H1 (cell line): ENCODE results near the gene LYPD1. TPM values are rescaled to one million over a fixed set of nuclear protein-coding genes. Genes with fewer than 3 reads are reported as not detected.

Experiments
- CTCF ChIA-PET: fragments of 300-600 bp; sonication (Branson Sonifier 250); formaldehyde crosslinking; loops from one replicate; lab custom pipeline; 2021; ENCODE audit not compliant: partially characterized antibody; lab: Charles Lee
- POLR2A ChIA-PET: fragments of 300-600 bp; sonication (Branson Sonifier 250); formaldehyde crosslinking; loops from one replicate; lab custom pipeline; 2021; ENCODE audit warnings: inconsistent platforms; ENCODE audit not compliant: partially characterized antibody; lab: Charles Lee
- DNase-seq, 2 experiments: peaks; one replicate each; pipeline versions ENCODE4 v3.0.0 to v3.0.0-alpha.2; 2010 to 2022; ENCODE audit warnings: low spot score in 2 of 2, low read depth in 1 of 2, mixed read lengths in 1 of 2
- FAIRE-seq: peaks from 2 replicates; lab custom pipeline; 2011; peaks lifted over from hg19 to GRCh38; lab: Jason Lieb, UNC
- H2AFZ ChIP-seq: 2 replicates; pipeline ENCODE4 v1.8.1; 2012; ENCODE audit warnings: low read length, inconsistent platforms
- H2AK5ac ChIP-seq: 2 replicates; pipeline ENCODE4 v1.6.1; 2013; ENCODE audit warnings: low read depth, low read length
- H2BK120ac ChIP-seq: replicated peaks from 2 replicates; pipeline ENCODE3; 2013; ENCODE audit warnings: low read depth, low read length, inconsistent platforms
- H2BK12ac ChIP-seq: 2 replicates; pipeline ENCODE4 v1.6.1; 2013; ENCODE audit warnings: low read depth, low read length
- H2BK15ac ChIP-seq: 2 replicates; pipeline ENCODE4 v1.6.1; 2013; ENCODE audit warnings: low read length
- H2BK20ac ChIP-seq: 2 replicates; pipeline ENCODE4 v1.6.1; 2013; ENCODE audit warnings: low read length
- H2BK5ac ChIP-seq: 2 replicates; pipeline ENCODE4 v1.6.1; 2013; ENCODE audit warnings: low read depth, low read length
- H3K14ac ChIP-seq: 2 replicates; pipeline ENCODE4 v1.6.1; 2013; ENCODE audit warnings: inconsistent platforms; ENCODE audit not compliant: insufficient read length
- H3K18ac ChIP-seq: 2 replicates; pipeline ENCODE4 v1.6.1; 2013; ENCODE audit warnings: low read length; ENCODE audit errors: extremely low read depth
- H3K23ac ChIP-seq: 2 replicates; pipeline ENCODE4 v1.6.1; 2013; ENCODE audit warnings: inconsistent platforms; ENCODE audit not compliant: insufficient read length
- H3K23me2 ChIP-seq: 2 replicates; pipeline ENCODE4 v1.6.1; 2013; ENCODE audit warnings: low read depth, low read length
- H3K27ac ChIP-seq: 2 replicates; pipeline ENCODE4 v1.6.1; 2011; ENCODE audit warnings: low read depth, low read length, inconsistent platforms
- H3K27me3 ChIP-seq, 4 experiments: replicated peaks in 1 of 4; 1 replicate in 1 of 4; 2 replicates in 3 of 4; pipeline versions ENCODE4 v1.6.1 to v1.8.1; 2011 to 2013; ENCODE audit warnings: low read length in 3 of 4, mild to moderate bottlenecking in 3 of 4, inconsistent platforms in 2 of 4, mixed read lengths in 2 of 4, moderate library complexity in 1 of 4; ENCODE audit not compliant: control insufficient read depth in 3 of 4, insufficient read depth in 3 of 4; ENCODE audit errors: extremely low read depth in 1 of 4
- H3K36me3 ChIP-seq, 4 experiments: 2 replicates each; pipeline versions ENCODE4 v1.6.1 to v1.8.1; 2011 to 2013; ENCODE audit warnings: mild to moderate bottlenecking in 4 of 4, low read length in 3 of 4, moderate library complexity in 2 of 4, control low read depth in 1 of 4, inconsistent platforms in 1 of 4; ENCODE audit not compliant: insufficient read depth in 4 of 4, control insufficient read depth in 2 of 4
- H3K4ac ChIP-seq: replicated peaks from 2 replicates; pipeline ENCODE3; 2013; ENCODE audit warnings: low read length, low read depth, mixed read lengths, inconsistent platforms; ENCODE audit not compliant: insufficient read length
- H3K4me1 ChIP-seq, 4 experiments: replicated peaks in 1 of 4; 1 replicate in 1 of 4; 2 replicates in 3 of 4; pipeline versions ENCODE4 v1.6.1 to v1.8.1; 2011 to 2013; ENCODE audit warnings: low read length in 3 of 4, inconsistent platforms in 2 of 4, mixed read lengths in 1 of 4; ENCODE audit not compliant: insufficient read depth in 4 of 4, control insufficient read depth in 3 of 4
- H3K4me2 ChIP-seq, 2 experiments: 2 replicates each; pipeline versions ENCODE4 v1.6.1 to v1.8.1; 2011 to 2013; ENCODE audit warnings: low read depth in 2 of 2, low read length in 2 of 2, control low read depth in 1 of 2, inconsistent platforms in 1 of 2, mild to moderate bottlenecking in 1 of 2; ENCODE audit not compliant: insufficient read depth in 1 of 2
- H3K4me3 ChIP-seq, 4 experiments: fragments of 200-600, 300-600 bp in 1 of 4; sonication (generic), shearing (Covaris generic), sonication (Bioruptor Twin) in 1 of 4; 2 replicates each; pipeline versions ENCODE4 v1.5.1 to v1.8.1; 2011 to 2016; ENCODE audit warnings: low read length in 4 of 4, low read depth in 3 of 4, control low read depth in 2 of 4, inconsistent platforms in 2 of 4, mild to moderate bottlenecking in 2 of 4, mixed read lengths in 1 of 4, moderate library complexity in 1 of 4; ENCODE audit not compliant: insufficient read depth in 2 of 4; ENCODE audit errors: extremely low read depth in 1 of 4
- H3K56ac ChIP-seq: replicated peaks from 2 replicates; pipeline ENCODE3; 2013; ENCODE audit warnings: low read depth, mild to moderate bottlenecking, mixed read lengths, low read length, inconsistent platforms; ENCODE audit not compliant: insufficient read length
- H3K79me1 ChIP-seq: 2 replicates; pipeline ENCODE4 v1.6.1; 2013; ENCODE audit warnings: low read depth, low read length, control low read depth
- H3K79me2 ChIP-seq, 2 experiments: 2 replicates each; pipeline versions ENCODE4 v1.6.1 to v1.8.1; 2012 to 2013; ENCODE audit warnings: low read length in 2 of 2, mild to moderate bottlenecking in 2 of 2, inconsistent platforms in 1 of 2; ENCODE audit not compliant: insufficient read depth in 2 of 2, control insufficient read depth in 1 of 2
- H3K9ac ChIP-seq, 4 experiments: replicated peaks in 1 of 4; 1 replicate in 1 of 4; 2 replicates in 3 of 4; pipeline versions ENCODE4 v1.6.1 to v1.8.1; 2011 to 2013; ENCODE audit warnings: low read depth in 3 of 4, low read length in 3 of 4, control low read depth in 2 of 4, mild to moderate bottlenecking in 2 of 4, moderate library complexity in 2 of 4, inconsistent platforms in 1 of 4; ENCODE audit errors: extremely low read depth in 1 of 4
- H3K9me3 ChIP-seq, 2 experiments: 2 replicates each; pipeline versions ENCODE4 v1.6.1 to v1.8.1; 2012 to 2013; ENCODE audit warnings: mild to moderate bottlenecking in 2 of 2, moderate library complexity in 2 of 2, control low read depth in 1 of 2, inconsistent platforms in 1 of 2, low read depth in 1 of 2, low read length in 1 of 2, mixed read lengths in 1 of 2; ENCODE audit not compliant: insufficient read depth in 2 of 2
- H4K20me1 ChIP-seq, 2 experiments: replicated peaks in 1 of 2; 2 replicates each; pipeline versions ENCODE3 to v1.8.1; 2011 to 2013; ENCODE audit warnings: inconsistent platforms in 2 of 2, low read length in 2 of 2, mild to moderate bottlenecking in 1 of 2; ENCODE audit not compliant: insufficient read depth in 2 of 2, control insufficient read depth in 1 of 2
- H4K5ac ChIP-seq: 2 replicates; pipeline ENCODE4 v1.6.1; 2013; ENCODE audit warnings: low read length, low read depth, mixed read lengths, inconsistent platforms; ENCODE audit not compliant: insufficient read length
- H4K8ac ChIP-seq: 2 replicates; pipeline ENCODE4 v1.8.0; 2013; ENCODE audit warnings: mild to moderate bottlenecking, moderate library complexity, low read length, inconsistent platforms; ENCODE audit not compliant: insufficient read depth; ENCODE audit errors: extremely low read depth
- H4K91ac ChIP-seq: replicated peaks from 2 replicates; pipeline ENCODE3; 2013; ENCODE audit warnings: low read length, mixed read lengths, inconsistent platforms; ENCODE audit not compliant: insufficient read length
- BACH1 ChIP-seq: IDR thresholded peaks from 2 replicates; pipeline ENCODE4 v1.6.1; 2012; ENCODE audit warnings: low read length, improper control_type of control experiment
- CEBPB ChIP-seq: IDR thresholded peaks from 2 replicates; pipeline ENCODE4 v1.6.1; 2012; ENCODE audit warnings: low read depth, low read length
- GTF2F1 ChIP-seq: IDR thresholded peaks from 2 replicates; pipeline ENCODE4 v1.6.1; 2012; ENCODE audit warnings: low read depth, low read length, improper control_type of control experiment, borderline replicate concordance
- KDM1A ChIP-seq: fragments of 200-600, 300-600 bp; sonication (generic); IDR thresholded peaks from 2 replicates; pipeline ENCODE4 v1.7.1; 2016; ENCODE audit warnings: mild to moderate bottlenecking, low read length, borderline replicate concordance
- RNF2 ChIP-seq: fragments of 200-900, 300-1000 bp; sonication (generic); IDR thresholded peaks from 2 replicates; pipeline ENCODE4 v1.7.1; 2016; ENCODE audit warnings: borderline replicate concordance, low read depth, mild to moderate bottlenecking, antibody characterized with exemption, low read length; ENCODE audit not compliant: poor library complexity, severe bottlenecking; ENCODE audit errors: missing control alignments
- SIRT6 ChIP-seq: IDR thresholded peaks from one replicate; pipeline ENCODE4 v1.7.1; 2012; ENCODE audit warnings: low read length, inconsistent platforms
- SP1 ChIP-seq: IDR thresholded peaks from 2 replicates; pipeline ENCODE4 v1.6.1; 2011; ENCODE audit warnings: low read depth, low read length
- SP4 ChIP-seq: IDR thresholded peaks from 2 replicates; pipeline ENCODE4 v1.6.1; 2012; ENCODE audit warnings: low read length, inconsistent platforms
- TEAD4 ChIP-seq: IDR thresholded peaks from 2 replicates; pipeline ENCODE4 v1.6.1; 2012; ENCODE audit warnings: low read depth, low read length, inconsistent platforms, mixed read lengths
- WGBS, 2 experiments: shearing (Covaris generic) in 1 of 2; methylation state at CpG; one replicate each; pipeline versions ENCODE4 v1.1.6 to v1.1.7; 2013 to 2015; ENCODE audit warnings: low lambda C conversion rate in 2 of 2, mixed read lengths in 2 of 2, inconsistent platforms in 1 of 2, low coverage in 1 of 2, missing lambda C conversion rate in 1 of 2; ENCODE audit not compliant: insufficient replicate concordance in 2 of 2, insufficient coverage in 1 of 2, insufficient read length in 1 of 2; ENCODE audit errors: extremely low coverage in 1 of 2, missing lambda C conversion rate in 1 of 2; 5-methylcytosine and 5-hydroxymethylcytosine counted together
- polyA plus RNA-seq, 7 experiments: library from polyadenylated mRNA; depleted of rRNA in 3 of 7; stranded (reverse) in 5 of 7; unstranded in 2 of 7; fragments of >200 nt in 5 of 7; fragments of 200-250 nt in 2 of 7; gene quantifications; 1 replicate in 5 of 7; 2 replicates in 1 of 7; 4 replicates in 1 of 7; pipeline versions ENCODE4 v1.2.1 to v1.2.3, GENCODE V29; 2011 to 2013; ENCODE audit warnings: missing spikeins in 2 of 7, mixed read lengths in 2 of 7
- total RNA-seq: library from RNA; stranded (reverse); fragmentation: NEBNext Ultra II Directional; extraction: Animal tissue kit (Norgen Biotek cat#: 25700); gene quantifications from 2 replicates; pipeline ENCODE4 v1.2.1, GENCODE V29; 2021

Gene LYPD1
- total and polyA plus RNA-seq, 2 of the 8 experiments (the other 6 are each of a cell fraction or from before 2014, with no cell fraction given), result 1.9 to 2.7 TPM

DNA sequence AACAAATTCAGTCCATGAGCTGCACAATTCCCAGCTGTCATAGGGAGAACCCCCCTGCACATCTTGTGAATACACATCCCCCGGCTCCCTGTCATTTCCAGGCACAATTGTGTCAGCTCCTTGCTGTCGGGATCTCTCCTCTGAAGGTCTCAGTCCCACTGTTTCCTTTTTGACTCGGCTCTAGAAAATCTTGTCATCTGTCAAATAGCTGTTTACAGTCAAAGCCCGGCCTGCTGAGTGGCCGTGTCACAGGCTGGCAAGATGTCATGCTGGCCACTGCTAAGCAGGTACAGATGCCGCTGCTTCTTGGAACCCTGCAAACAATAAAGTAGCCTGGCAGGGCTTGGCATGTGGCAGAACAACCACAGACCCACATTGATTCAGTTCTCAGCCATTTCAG lies 61.7 kb downstream of the LYPD1 start:
- Histone ChIP-seq H3K23ac (no peak overlapping the region), H3K79me2 (no peaks in the 10 kb centered on the region), H3K18ac (no peak overlapping the region), H3K9ac (no peak overlapping the region), H3K79me1 (no peaks in the 10 kb centered on the region), H3K9me3 (no peaks in the 10 kb centered on the region), H2BK120ac (no peak overlapping the region), H2AK5ac (no peak overlapping the region), H3K56ac (no peak overlapping the region), H4K5ac (no peak overlapping the region), H3K27me3 (no peaks in the 10 kb centered on the region), H3K27ac (no peak overlapping the region), H3K23me2 (no peaks in the 10 kb centered on the region), H2BK12ac (no peak overlapping the region), H4K20me1 (no peaks in the 10 kb centered on the region), H3K4ac (no peak overlapping the region), H2BK5ac (no peak overlapping the region), H2BK20ac (no peak overlapping the region), H3K4me3 (no peak overlapping the region), H3K4me2 (no peak overlapping the region), H4K8ac (no peak overlapping the region), H3K36me3 (no peaks in the 10 kb centered on the region), H3K14ac (no peak overlapping the region), H4K91ac (no peak overlapping the region), H2AFZ (no peak overlapping the region), H2BK15ac (no peak overlapping the region), H3K4me1 (peaks cover 0 to 6% (median 3%) of the 10 kb centered on the region in 4 experiments; a peak in 4 of 7 replicates)
- DNase-seq (no peak), FAIRE-seq (no peak)
- ChIA-PET POLR2A (no interaction called here), CTCF (interaction anchor here (0.7 to 1.4 kb wide), 2 partner anchors 29 to 61 kb away, joined by 3 to 4 read pairs; no protein-coding TSS in a partner anchor)
- no peak for TF ChIP-seq SP4
- TF ChIP-seq RNF2, result no peak
- no peak for TF ChIP-seq TEAD4
- no peak for TF ChIP-seq SP1
- TF ChIP-seq KDM1A, result no peak
- TF ChIP-seq GTF2F1, result no peak
- no peak for TF ChIP-seq SIRT6
- no peak for TF ChIP-seq BACH1
- TF ChIP-seq CEBPB, result no peak
- 82% methylated on average over 6 of the region's 6 CpGs; no CpG with 5 or more reads in 1 of the 2 experiments for WGBS, 2 experiments
